DOHH2 (cell line): ENCODE measurements around the gene MRPL3.

ENCODE experiments used
- CTCF ChIP-seq: fragments of 200-600 bp; sonication (generic); IDR thresholded peaks from one replicate; pipeline ENCODE4 v1.5.1; 2014; ENCODE audit warnings: antibody characterized with exemption, mild to moderate bottlenecking, low read depth, low read length; ENCODE audit not compliant: poor library complexity, severe bottlenecking
- EZH2phosphoT487 ChIP-seq: fragments of 200-600 bp; sonication (generic); IDR thresholded peaks from 2 replicates; pipeline ENCODE4 v1.6.1; 2017; ENCODE audit warnings: borderline replicate concordance, mild to moderate bottlenecking, antibody characterized with exemption, low read length, moderate library complexity, mixed read lengths

- TF ChIP-seq CTCF, result no peak
- no peak for TF ChIP-seq EZH2phosphoT487
These were observed 40.9 kb upstream of the MRPL3 start for GRCh38 chr3:131543714-131544113.
